ENCODE results near the gene INPPL1.

INPPL1 gene

DNA sequence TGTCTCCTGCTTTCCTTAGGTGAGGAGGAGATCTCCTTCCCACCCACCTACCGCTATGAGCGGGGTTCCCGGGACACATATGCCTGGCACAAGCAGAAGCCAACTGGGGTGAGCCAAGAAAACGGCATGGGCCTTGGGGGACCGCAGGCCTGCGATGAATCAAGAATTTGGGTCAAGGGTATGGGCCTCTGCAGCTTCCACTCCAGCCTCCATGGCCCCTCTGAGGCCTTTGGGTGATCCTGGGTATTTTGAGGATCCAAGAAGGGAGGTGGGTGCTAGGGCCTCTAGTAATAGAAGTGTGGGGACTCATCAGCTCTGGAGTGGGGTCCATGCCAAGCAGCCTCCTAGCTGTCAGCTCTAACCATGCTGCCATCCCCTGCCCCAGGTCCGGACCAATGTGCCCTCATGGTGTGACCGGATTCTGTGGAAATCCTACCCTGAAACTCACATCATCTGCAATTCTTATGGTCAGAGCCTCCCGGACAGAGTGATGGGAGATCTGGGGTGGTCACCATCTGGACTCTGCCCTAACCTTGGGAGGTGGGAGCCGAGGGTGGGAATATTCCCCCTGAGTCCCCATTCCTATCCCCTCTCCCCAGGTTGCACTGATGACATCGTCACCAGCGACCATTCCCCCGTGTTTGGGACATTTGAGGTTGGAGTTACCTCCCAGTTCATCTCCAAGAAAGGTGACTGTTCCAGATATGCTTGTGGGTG is 8.6 kb downstream of the INPPL1 start:
- DNase-seq (ENCODE audit: low spot score): no peak

DNA sequence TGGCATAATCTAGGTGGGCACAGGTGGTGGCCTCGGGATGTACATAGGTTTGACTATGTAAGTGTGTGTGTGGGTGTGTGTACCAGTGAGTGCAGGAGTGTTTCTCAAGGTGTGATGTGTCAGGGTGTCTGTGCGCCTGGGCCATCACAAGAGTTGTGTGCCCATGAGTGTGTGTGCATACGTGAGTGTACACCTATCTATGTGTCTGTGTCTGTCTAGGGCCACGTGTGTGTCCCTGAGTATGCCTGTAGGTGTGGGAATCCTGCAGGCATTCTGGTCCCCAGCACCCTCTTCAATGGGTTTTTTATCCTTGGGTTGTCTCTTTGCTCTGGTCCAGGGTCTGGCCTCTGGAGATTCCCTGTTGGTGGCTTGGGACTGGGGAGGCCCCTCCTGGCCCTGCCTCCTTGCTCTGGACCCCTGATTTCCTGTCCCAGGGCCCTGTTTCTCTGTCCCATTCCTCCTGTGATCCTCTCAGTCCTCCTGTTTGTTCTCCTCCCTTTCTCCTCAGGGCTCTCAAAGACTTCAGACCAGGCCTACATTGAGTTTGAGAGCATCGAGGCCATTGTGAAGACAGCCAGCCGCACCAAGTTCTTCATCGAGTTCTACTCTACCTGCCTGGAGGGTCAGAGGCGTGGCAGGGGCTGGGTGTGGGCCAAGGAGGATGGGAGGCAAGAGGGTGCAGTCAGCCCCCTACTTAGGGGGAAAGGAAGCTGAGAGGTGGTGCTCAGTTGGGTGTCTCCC is 9.4 kb downstream of the INPPL1 start:
- DNase-seq (ENCODE audit: low spot score): no peak

DNA sequence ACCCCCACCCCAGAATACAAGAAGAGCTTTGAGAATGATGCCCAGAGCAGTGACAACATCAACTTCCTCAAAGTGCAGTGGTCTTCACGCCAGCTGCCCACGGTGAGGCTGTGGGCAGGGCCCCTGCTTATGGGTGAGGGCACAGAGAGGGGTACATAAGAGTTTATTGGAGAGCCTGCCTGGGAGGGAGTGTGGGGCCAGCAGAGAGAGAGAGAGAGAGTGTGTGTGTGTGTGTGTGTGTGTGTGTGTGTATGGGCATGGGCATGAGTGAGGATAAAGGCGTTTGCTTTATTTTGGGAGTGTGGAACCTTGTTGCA is 9.9 kb downstream of the INPPL1 start:
- DNase-seq (ENCODE audit: low spot score): no peak

DNA sequence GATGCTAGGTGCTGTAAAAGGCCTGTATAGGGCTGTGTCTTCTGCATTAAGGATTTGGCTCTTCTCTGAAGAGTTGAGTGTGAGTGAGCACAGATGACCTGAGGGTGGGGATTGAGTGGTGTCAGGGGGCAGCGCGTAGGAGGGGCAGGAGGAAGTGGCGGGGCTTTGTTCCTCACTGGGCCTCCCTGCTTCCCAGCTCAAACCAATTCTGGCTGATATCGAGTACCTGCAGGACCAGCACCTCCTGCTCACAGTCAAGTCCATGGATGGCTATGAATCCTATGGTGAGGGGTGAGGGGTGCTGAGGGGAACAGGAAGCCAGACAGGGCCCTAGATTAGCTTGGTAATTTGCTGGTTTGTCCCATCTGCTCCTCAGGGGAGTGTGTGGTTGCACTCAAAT is 10.4 kb downstream of the INPPL1 start:
- no peak for DNase-seq (ENCODE audit: low spot score)

DNA sequence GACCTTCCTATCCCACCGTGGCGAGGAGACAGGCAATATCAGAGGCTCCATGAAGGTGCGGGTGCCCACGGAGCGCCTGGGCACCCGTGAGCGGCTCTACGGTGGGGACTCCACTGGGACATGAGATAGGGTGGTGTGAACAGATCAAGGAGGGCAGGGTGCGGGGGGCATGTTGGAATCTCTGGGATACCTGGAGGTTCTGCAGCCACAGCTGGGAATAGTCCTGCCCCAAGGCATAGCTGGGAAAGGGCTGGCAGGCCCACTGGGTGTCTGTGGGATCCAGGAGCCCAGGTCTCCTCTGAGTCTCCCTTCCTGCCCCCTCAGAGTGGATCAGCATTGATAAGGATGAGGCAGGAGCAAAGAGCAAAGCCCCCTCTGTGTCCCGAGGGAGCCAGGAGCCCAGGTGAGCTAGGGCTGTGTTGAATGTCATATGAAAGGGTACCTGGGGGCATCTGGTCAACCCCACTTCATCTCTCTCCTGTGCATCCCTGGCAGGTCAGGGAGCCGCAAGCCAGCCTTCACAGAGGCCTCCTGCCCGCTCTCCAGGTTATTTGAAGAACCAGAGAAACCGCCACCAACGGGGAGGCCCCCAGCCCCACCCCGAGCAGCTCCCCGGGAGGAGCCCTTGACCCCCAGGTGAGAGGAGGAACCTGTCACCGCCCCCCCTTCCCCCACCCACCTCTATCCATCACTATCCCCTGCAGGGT is 10.9 kb downstream of the INPPL1 start:
- DNase-seq (ENCODE audit: low spot score): no peak

DNA sequence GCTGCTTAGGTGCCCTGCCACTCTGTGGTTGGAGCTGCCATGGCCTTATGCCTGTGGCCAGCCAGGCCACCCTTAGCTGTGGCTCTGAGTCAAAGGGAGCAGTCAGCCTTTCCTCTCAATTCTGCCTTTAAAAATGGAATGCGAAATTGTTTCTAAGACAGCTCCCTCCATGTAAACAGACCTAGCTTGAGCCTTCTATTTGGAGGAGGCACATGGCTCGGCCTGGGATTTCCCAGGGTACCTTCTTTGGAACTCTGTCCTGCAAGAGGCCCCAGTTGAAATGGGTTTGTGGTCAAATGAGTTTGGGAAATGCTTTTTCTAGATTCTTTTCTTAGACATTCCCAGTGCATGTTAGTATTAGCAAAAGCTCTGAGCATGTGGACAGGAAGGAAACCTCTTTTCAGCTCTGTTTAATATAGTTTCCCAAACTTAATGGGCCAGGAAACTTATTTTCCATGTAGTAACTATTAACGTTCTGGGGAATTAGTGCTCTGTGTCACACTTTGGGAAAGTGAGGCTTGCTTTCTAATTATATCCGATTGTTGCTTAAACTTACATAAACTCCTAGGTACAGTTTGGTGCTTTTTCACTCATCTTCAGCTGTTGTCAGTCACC is 11.6 kb downstream of the INPPL1 start:
- DNase-seq (ENCODE audit: low spot score): no peak

DNA sequence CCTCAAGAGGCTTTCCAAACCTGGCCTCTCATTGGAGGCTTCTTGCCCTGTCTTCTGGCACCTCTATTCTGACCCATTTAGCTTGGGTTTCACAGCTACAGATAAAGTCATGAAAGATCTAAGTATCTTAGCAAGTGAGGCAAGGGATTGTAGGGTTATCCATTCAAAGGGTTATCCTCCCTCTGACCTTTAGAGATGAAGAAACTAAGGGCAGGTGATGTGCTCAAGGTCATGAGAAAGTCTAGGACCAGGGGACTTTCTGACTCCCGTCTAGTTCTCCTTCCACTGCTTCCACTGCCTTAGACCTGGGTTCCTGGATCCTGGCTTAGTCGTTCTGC is 12.2 kb downstream of the INPPL1 start:
- no peak for DNase-seq (ENCODE audit: low spot score)

DNA sequence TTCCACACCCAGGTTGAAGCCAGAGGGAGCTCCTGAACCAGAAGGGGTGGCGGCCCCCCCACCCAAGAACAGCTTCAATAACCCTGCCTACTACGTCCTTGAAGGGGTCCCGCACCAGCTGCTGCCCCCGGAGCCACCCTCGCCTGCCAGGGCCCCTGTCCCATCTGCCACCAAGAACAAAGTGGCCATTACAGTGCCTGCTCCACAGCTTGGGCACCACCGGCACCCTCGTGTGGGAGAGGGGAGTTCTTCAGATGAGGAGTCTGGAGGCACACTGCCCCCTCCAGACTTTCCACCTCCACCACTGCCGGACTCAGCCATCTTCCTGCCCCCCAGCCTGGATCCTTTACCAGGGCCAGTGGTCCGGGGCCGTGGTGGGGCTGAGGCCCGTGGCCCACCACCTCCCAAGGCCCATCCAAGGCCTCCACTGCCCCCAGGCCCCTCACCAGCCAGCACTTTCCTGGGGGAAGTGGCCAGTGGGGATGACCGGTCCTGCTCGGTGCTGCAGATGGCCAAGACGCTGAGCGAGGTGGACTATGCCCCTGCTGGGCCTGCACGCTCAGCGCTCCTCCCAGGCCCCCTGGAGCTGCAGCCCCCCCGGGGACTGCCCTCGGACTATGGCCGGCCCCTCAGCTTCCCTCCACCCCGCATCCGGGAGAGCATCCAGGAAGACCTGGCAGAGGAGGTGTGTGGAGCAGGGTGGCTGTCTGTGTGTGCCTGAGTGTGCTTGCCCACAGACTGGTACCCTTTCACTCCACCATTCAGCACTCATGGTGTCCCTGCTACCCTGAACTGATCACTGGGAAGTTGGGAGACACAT is 12.8 kb downstream of the INPPL1 start:
- DNase-seq (ENCODE audit: low spot score): no peak

DNA sequence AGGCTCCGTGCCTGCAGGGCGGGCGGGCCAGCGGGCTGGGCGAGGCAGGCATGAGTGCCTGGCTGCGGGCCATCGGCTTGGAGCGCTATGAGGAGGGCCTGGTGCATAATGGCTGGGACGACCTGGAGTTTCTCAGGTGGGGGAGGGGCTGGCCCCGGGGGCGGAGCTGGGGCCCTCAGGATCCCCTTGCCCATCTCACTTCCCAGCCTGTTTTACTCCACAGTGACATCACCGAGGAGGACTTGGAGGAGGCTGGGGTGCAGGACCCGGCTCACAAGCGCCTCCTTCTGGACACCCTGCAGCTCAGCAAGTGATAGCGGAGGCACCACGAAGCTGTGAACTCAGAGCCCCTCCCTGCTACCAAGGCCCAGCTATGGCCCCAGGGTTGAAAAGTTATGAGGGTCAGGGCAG is 13.5 kb downstream of the INPPL1 start:
- peak; percentile 88 for DNase-seq (ENCODE audit: low spot score)

DNA sequence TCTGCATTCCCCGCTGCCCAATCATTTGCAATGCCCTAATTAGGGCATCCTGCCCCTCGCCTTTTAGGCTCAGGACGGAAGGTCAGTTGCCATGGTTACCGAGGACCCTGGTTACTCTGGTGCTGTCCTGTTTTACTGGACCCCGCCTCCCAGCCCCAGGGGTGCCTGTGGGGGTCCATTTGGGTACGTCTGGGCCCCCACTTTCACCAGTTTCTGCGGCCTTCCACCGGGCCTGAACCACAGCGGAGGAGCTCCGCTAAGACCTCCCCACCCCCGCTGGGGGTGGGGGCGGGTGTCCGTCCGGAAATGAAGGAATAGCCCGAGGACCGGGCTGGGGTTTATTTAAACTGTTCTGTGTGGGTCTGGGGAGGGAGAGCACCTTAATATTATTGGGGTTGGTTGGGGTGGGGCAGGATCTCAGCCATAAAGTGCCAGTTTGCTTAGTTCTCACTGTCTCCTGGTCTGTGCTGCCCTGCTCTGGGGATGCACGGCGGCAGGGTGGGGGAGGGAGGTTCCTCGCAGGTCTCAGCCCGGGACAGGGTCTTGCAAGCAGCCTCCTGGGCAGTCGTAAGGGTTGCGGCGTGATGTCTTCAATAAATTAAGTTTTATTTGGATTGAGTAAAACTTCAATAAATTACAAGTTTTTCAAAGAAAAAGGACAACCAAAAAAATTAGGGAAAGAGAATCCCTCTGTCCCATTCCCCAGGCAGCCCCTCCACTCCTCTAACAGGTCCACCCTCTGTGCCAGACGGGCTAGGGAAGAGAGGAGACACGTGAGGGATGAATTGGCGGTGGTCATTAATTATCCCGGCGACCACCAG is 14.1 kb downstream of the INPPL1 start:
- DNase-seq (ENCODE audit: low spot score): no peak

DNA sequence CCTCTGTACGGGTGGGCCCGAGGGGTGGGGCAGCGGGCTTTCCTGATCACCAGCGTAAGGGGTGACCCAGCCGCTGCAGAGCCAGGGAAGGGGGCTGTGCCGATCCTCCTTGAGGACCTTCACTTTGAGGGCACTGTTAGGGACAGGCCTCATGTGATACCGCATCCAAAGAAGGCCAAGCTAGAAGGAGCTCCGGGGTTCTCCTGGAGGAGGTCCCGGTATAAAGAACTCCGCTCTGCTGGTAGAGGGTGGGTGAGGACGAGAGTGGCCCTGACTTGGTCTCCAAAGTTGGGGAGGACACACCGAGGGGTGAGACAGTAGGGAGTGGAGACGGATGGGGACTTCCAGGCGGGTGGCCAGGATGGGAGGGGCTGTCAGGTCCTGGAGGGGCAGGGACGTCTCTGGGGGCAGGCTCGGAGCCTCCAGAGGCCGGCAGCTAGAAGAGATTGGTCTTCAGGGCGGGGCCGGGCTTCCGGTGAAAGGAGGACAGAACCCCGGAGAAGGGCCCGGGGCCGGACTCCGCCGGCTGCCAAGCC is 14.8 kb downstream of the INPPL1 start:
- DNase-seq (ENCODE audit: low spot score): peak; percentile 90

DNA sequence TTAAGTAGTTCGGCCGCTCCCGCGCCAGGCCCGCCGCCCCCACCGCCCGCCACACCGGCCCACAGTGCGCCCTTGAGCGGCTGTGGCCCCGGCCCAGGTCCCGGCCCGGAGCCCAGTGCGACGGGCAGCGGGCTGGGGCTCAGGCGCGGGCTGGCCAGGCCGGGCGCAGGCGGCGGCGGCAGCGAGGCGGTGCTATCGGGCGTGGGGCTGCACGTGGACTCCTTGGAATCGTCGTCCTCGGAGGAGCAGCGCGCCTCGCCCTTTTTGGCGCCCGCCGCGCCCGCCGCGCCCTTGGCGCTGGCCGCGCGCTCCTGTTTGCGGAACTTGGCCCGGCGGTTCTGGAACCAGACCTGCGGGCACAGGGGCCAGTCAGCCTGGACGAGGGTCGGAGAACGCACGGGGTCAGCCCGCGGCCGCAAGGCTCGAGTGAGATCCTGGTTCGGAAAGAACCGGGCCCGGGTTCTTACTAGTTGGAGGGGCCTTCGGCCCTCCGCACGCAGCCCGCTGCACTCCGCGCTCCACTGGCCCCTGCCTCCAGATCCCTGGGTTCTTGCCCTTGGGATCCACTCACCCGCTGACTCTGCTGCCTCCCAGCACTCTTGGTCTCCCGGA is 15.4 kb downstream of the INPPL1 start:
- DNase-seq (ENCODE audit: low spot score): peak; percentile 79

DNA sequence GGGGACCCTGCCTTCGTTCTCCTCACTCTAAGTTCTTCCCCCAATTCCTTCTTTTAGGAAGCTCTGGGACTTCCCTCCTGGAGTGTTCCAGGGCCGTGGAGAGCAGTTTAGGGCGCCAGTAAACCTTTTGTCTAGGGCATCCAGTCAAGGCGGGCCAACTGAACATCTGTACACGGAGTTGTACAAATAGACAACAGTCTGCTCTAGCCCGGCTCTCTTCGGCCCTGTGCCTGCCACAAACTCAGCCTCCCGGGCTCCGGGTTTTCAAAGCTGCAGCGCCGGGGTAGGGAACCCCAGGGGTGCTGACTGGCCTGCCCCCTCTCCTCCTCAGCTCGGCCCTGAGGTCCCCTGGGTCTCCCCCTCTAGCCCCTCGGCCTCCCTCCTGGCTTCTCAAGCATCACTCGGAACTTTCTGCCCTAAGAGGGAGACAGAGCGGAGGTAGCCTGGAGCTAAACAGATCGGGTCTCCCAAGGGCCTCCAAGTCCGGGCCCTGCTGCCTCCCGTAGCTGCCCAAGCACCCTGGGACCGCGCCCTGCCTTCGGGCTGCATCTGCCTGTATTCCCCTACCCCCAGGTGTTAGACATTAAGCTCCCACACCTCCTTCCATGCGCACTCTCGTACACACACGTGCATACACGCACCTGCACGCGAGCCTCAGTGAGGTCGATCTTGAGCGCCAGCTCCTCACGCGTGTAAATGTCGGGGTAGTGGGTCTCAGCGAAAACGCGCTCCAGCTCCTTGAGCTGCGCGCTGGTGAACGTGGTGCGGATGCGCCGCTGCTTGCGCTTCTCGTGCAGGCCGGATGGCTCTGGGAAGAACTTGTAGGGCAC is 16.1 kb downstream of the INPPL1 start:
- DNase-seq (ENCODE audit: low spot score): peak; percentile 36

DNA sequence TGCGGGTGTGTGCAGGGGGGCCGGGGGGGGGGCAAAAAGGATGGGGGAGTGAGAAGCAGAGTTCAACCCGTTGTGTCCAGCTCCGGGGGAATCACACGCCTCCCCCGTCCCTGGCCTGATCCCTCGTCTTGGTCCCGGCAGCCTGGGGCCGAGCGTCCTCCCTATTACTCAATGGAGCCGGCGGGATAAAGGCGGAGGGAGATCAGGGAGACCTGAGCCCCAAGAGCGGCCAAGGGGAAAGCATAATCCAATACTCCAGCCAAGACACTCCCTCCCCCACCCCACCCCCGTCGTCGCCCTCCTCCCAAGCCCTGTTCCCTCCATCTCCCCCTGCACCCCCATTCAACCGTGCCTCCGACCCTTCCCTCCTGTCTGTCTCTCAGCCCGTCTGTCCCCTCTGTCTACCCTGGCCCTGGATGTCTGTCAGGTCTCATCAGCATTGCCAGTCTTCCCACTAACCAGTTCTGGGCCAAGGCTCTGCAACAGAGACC is 16.8 kb downstream of the INPPL1 start:
- DNase-seq (ENCODE audit: low spot score): no peak

DNA sequence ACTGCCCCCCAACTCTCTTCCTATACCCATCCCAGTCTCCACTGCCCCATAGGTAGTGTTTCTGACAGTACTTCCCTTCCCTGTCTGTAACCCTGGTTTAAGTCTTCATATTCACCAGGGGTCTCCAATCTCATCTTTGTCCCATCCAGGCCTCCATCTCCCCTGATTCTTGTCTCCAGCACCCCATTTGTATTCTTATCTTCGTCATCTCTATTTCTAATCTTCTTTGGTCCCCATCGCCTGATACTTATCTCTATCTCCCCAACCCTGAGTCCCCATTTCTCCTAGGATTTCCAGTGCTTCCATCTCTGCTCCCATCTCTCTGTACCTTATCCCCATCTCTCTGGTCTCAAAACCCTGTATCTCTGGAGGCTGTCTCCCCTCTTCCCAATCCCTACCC is 17.6 kb downstream of the INPPL1 start:
- no peak for DNase-seq (ENCODE audit: low spot score)

DNA sequence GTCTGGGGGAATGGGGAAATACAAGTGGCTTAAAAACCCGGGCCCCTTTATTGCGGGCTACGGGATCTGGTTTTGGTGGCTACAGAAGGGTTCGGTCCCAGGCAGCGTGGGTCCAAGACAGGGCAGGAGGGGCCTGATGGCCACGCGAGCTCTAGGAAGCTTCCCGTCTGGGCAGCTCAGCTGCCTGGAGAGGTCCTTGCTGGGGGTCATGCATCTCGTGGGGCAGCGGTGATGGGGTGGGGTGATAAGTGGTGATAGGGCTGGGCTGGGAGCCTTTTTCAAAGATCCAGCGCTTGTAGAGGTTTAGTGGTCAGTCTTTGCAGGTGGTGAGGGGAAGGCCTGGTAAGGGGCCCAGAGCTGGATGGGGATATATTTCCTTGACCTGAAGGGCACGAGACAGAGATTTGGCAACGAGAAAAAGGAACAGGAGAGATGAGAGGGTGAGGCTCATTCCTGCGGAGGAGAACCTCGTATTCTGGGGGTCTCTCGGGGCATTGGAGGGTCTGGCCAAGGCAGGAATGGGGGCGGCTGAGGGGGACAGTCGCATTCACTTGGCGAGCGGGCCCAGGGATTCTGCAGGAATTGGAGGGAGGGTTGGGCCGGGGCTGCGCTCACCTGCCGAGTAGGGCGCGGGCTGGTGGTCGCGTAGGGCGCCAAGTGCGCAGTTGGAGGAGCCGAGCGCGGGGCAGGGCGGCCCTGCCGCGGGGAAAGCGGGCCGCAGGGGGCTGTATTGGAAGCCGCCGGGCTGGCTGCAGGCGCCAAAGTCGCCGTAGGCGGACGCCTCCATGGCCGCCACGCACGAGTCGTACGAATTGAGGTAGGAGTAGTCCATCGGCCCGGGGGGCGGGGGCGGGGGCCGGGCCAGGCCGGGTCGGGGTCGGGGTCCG is 18.8 kb downstream of the INPPL1 start:
- DNase-seq (ENCODE audit: low spot score): no peak

DNA sequence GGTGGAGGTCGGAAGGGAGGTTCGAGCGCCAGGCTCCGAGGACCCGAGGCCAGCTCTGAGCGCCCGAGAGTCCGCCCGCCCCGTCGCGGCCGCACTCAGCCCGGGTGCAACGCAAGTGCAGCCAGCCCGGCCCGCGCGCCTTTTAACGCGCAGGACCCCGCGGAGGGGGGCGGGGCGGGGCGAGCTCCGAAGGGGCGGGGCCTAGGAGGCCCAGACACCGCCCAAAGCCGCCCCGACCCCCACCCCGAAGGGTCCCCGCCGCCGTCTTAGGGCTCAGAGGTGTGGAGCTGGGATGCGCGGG is 19.4 kb downstream of the INPPL1 start, which contains the start of gene PHOX2A:
TSS of gene PHOX2A (minus strand) at position 117 of the 301 bp plus-strand sequence. CDS start 172 bp downstream, outside the sequence.
- DNase-seq (ENCODE audit: low spot score): no peak
